Right renal cortex interstitium (tissue), 3 donors: Measurements from ENCODE around the gene CHCHD10. TPM values are rescaled to one million over a fixed set of nuclear protein-coding genes. Genes with fewer than 3 reads are reported as not detected.

Source experiments
- polyA plus RNA-seq, 3 donors: library from polyadenylated mRNA; unstranded; fragments of 120-200 nt; gene quantifications; one replicate each; pipeline ENCODE4 v1.2.1, GENCODE V29; 2013; ENCODE audit not compliant: insufficient read length in 3 of 3

The CHCHD10 gene
- polyA plus RNA-seq, 3 donors: 57.4 to 75.6 (median 61.0) TPM

Other genes starting within 250 kb of the CHCHD10 start
- 1 to 10 TPM in 1 of 3 donors, under 1 TPM in 2; 0.53 to 1.6 (median 0.98) TPM for gene IGLL1, start 187.7 kb downstream of the CHCHD10 start, polyA plus RNA-seq
- gene DRICH1, start 135.7 kb downstream of the CHCHD10 start, polyA plus RNA-seq: 1 to 10 TPM; 1.4 to 2.5 (median 1.7) TPM
- gene RGL4, start 77.0 kb downstream of the CHCHD10 start, polyA plus RNA-seq: 1 to 10 TPM; 1.8 to 3.1 (median 2.1) TPM
- gene ZNF70, start 16.9 kb downstream of the CHCHD10 start, polyA plus RNA-seq: 1 to 10 TPM; 4.7 to 5.5 (median 5.0) TPM
- gene VPREB3, start 13.5 kb downstream of the CHCHD10 start, polyA plus RNA-seq: 1 to 10 TPM in 1 of 3 donors, under 1 TPM in 2; 0.35 to 1.1 (median 0.58) TPM
- 1 to 10 TPM; 2.2 to 2.5 (median 2.3) TPM for gene C22orf15, start 5.0 kb downstream of the CHCHD10 start, polyA plus RNA-seq
- 10 to 100 TPM; 14.2 to 16.7 (median 14.8) TPM for gene MMP11, start 4.9 kb upstream of the CHCHD10 start, polyA plus RNA-seq
- 100 to 1,000 TPM; 205 to 225 (median 224) TPM for gene SMARCB1, start 19.0 kb upstream of the CHCHD10 start, polyA plus RNA-seq
- gene DERL3, start 71.0 kb upstream of the CHCHD10 start, polyA plus RNA-seq: 1 to 10 TPM; 2.1 to 4.1 (median 3.8) TPM
- 10 to 100 TPM; 20.1 to 22.5 (median 20.8) TPM for gene SLC2A11, start 89.9 kb upstream of the CHCHD10 start, polyA plus RNA-seq
- 100 to 1,000 TPM; 145 to 194 (median 161) TPM for gene MIF, start 126.4 kb upstream of the CHCHD10 start, polyA plus RNA-seq
- 10 to 100 TPM in 2 of 3 donors, 1 to 10 TPM in 1; 5.0 to 20.3 (median 17.0) TPM for gene GSTT2B, start 193.2 kb upstream of the CHCHD10 start, polyA plus RNA-seq
- 1 to 10 TPM; 6.0 to 8.2 (median 7.3) TPM for gene DDTL, start 198.9 kb upstream of the CHCHD10 start, polyA plus RNA-seq
- 10 to 100 TPM; 57.7 to 62.1 (median 61.2) TPM for gene DDT, start 206.5 kb upstream of the CHCHD10 start, polyA plus RNA-seq
- 1 to 10 TPM in 2 of 3 donors, not detected in 1; 2.5 to 4.8 TPM for gene GSTT2, start 212.2 kb upstream of the CHCHD10 start, polyA plus RNA-seq
- gene GSTT4, start 237.5 kb upstream of the CHCHD10 start, polyA plus RNA-seq: not detected
- 10 to 100 TPM; 36.2 to 42.5 (median 41.8) TPM for gene CABIN1, start 243.3 kb upstream of the CHCHD10 start, polyA plus RNA-seq